GM23248 (cell line): ENCODE measurements around the gene MTCL1. TPM values are rescaled to one million over a fixed set of nuclear protein-coding genes. Genes with fewer than 3 reads are reported as not detected.
A peak's percentile ranks its signal among the peaks of the same experiment; 100 is the strongest.

Experiments used
- DNase-seq: peaks from one replicate; pipeline ENCODE4 v3.0.0-alpha.2; 2015
- H2AFZ ChIP-seq: fragments of 200-600 bp; sonication (generic); 2 replicates; pipeline ENCODE4 v1.6.1; 2016; ENCODE audit warnings: antibody characterized with exemption
- H3F3A ChIP-seq: fragments of 200-600 bp; sonication (generic); 2 replicates; pipeline ENCODE4 v1.6.1; 2016; ENCODE audit warnings: mild to moderate bottlenecking, antibody characterized with exemption, mixed run types; ENCODE audit not compliant: insufficient read depth
- H3K27ac ChIP-seq: fragments of 200-600 bp; sonication (generic); 2 replicates; pipeline ENCODE4 v1.5.1; 2016; ENCODE audit warnings: mild to moderate bottlenecking
- H3K27me3 ChIP-seq: fragments of 200-600 bp; sonication (generic); replicated peaks from 2 replicates; pipeline ENCODE4 v1.6.1; 2016; ENCODE audit warnings: mild to moderate bottlenecking; ENCODE audit not compliant: insufficient read depth
- H3K36me3 ChIP-seq: fragments of 200-600 bp; sonication (generic); 2 replicates; pipeline ENCODE4 v1.6.1; 2016; ENCODE audit warnings: low read depth, mild to moderate bottlenecking
- H3K4me1 ChIP-seq: fragments of 200-600 bp; sonication (generic); 2 replicates; pipeline ENCODE4 v1.6.1; 2016; ENCODE audit warnings: mild to moderate bottlenecking; ENCODE audit not compliant: insufficient read depth
- H3K4me2 ChIP-seq: fragments of 200-600 bp; sonication (generic); one replicate; pipeline ENCODE4 v1.6.1; 2016; ENCODE audit warnings: mild to moderate bottlenecking; ENCODE audit not compliant: unreplicated experiment
- H3K4me3 ChIP-seq: fragments of 200-600 bp; sonication (generic); 2 replicates; pipeline ENCODE4 v1.5.1; 2016; ENCODE audit warnings: mild to moderate bottlenecking
- H3K79me2 ChIP-seq: fragments of 200-600 bp; sonication (generic); 2 replicates; pipeline ENCODE4 v1.6.1; 2016; ENCODE audit warnings: mild to moderate bottlenecking; ENCODE audit not compliant: insufficient read depth
- H3K9ac ChIP-seq: fragments of 200-600 bp; sonication (generic); 2 replicates; pipeline ENCODE4 v1.6.1; 2016; ENCODE audit warnings: mild to moderate bottlenecking
- H3K9me2 ChIP-seq: fragments of 200-600 bp; sonication (generic); 2 replicates; pipeline ENCODE4 v1.6.1; 2016; ENCODE audit warnings: mixed run types, mild to moderate bottlenecking, moderate library complexity; ENCODE audit not compliant: insufficient read depth
- H3K9me3 ChIP-seq: fragments of 200-600 bp; sonication (generic); one replicate; pipeline ENCODE4 v1.6.1; 2017; ENCODE audit warnings: low read depth
- H4K20me1 ChIP-seq: fragments of 200-600 bp; sonication (generic); 2 replicates; pipeline ENCODE4 v1.6.0; 2016; ENCODE audit not compliant: insufficient read depth
- EZH2 ChIP-seq: fragments of 200-600 bp; sonication (generic); IDR thresholded peaks from 2 replicates; pipeline ENCODE4 v1.6.1; 2018; ENCODE audit warnings: antibody characterized with exemption, mild to moderate bottlenecking; ENCODE audit not compliant: insufficient read depth, poor library complexity, severe bottlenecking
- EZH2phosphoT487 ChIP-seq: fragments of 200-600 bp; sonication (generic); IDR thresholded peaks from 2 replicates; pipeline ENCODE4 v1.6.1; 2018; ENCODE audit warnings: antibody characterized with exemption, moderate library complexity, mild to moderate bottlenecking, low read depth; ENCODE audit not compliant: insufficient read depth
- WGBS, 2 experiments: methylation state at CpG; one replicate each; pipeline ENCODE4 v1.1.6; 2015 to 2017; ENCODE audit warnings: low lambda C conversion rate in 2 of 2, low coverage in 1 of 2; ENCODE audit errors: missing lambda C conversion rate in 2 of 2; 5-methylcytosine and 5-hydroxymethylcytosine counted together
- in situ Hi-C: fragments of 300-500 bp; cut with MboI; formaldehyde crosslinking; loops from 2 replicates; pipeline ENCODE4 v1.15.0; 2020
- polyA plus RNA-seq: library from polyadenylated mRNA; unstranded; fragments of >200 nt; fragmentation: Nextera tagmentation; extraction: Ambion mirVana; gene quantifications from 2 replicates; pipeline ENCODE4 v1.2.1, GENCODE V29; 2016
- total RNA-seq: library from RNA; depleted of rRNA; stranded (reverse); fragments of >200 nt; shearing (Covaris generic); gene quantifications from 2 replicates; pipeline ENCODE4 v1.2.3, GENCODE V29; 2014

Gene MTCL1
- total and polyA plus RNA-seq, 2 experiments from 2014 or later: 10.3 to 36.9 TPM

GRCh38 chr18:8696749-8697211, 8.6 kb upstream of the MTCL1 start:
- Histone ChIP-seq H2AFZ (no peak overlapping the region), H3K4me1 (peaks cover 22% of the 10 kb centered on the region), H3F3A (peaks cover 8% of the 10 kb centered on the region), H3K36me3 (no peaks in the 10 kb centered on the region), H3K79me2 (no peaks in the 10 kb centered on the region), H4K20me1 (no peaks in the 10 kb centered on the region), H3K9ac (no peak overlapping the region), H3K4me2 (no peak overlapping the region), H3K9me2 (no peaks in the 10 kb centered on the region), H3K27me3 (no peaks in the 10 kb centered on the region), H3K4me3 (no peak overlapping the region), H3K9me3 (no peaks in the 10 kb centered on the region), H3K27ac (no peak overlapping the region)
- TF ChIP-seq EZH2 (no peak), EZH2phosphoT487 (no peak)
- peak; percentile 76 for DNase-seq
- WGBS, 2 experiments: 0 to 6% methylated on average over 5 of the region's 5 CpGs
- in situ Hi-C loops: no loop called here

GRCh38 chr18:8699126-8699525, 6.2 kb upstream of the MTCL1 start:
- Histone ChIP-seq H3K4me3 (no peak overlapping the region), H3K9me3 (no peaks in the 10 kb centered on the region), H3K79me2 (no peaks in the 10 kb centered on the region), H3F3A (peaks cover 11% of the 10 kb centered on the region), H3K27ac (no peak overlapping the region), H4K20me1 (no peaks in the 10 kb centered on the region), H3K9ac (no peak overlapping the region), H2AFZ (peak overlapping the region; percentile 15; the same call in 1 of the 2 replicates), H3K27me3 (no peaks in the 10 kb centered on the region), H3K9me2 (no peaks in the 10 kb centered on the region), H3K4me1 (peaks cover 20% of the 10 kb centered on the region), H3K36me3 (no peaks in the 10 kb centered on the region), H3K4me2 (no peak overlapping the region)
- in situ Hi-C loops: no loop called here
- DNase-seq: peak; percentile 12
- TF ChIP-seq EZH2 (no peak), EZH2phosphoT487 (no peak)
- 48 to 50% methylated on average over 7 of the region's 7 CpGs for WGBS, 2 experiments

DNA sequence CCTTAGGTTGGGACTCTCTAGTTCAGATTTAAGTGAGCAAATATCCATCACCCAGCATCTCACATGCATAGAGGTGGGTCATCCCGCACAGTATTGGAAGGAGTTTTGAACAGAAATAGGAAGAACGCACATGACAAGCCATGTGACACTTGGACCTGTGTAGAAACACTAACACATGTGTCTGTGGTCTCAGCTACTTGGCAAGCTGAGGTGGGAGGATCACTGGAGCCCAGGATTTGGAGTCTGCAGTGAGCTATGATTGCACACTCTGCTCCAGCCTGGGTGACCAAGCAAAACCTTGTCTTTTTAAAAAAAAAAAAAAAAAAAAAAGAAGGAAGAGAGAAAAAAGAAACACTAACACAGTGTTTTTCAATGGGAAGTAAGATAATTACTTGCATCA, 5.4 kb upstream of the MTCL1 start:
- in situ Hi-C loops: no loop called here

GRCh38 chr18:8701546-8702118, 3.7 kb upstream of the MTCL1 start:
- H2AFZ ChIP-seq: peak overlapping the region; percentile 64
- no peak overlapping the region for H3K4me3 ChIP-seq
- peak overlapping the region; percentile 51 for H3K9ac ChIP-seq
- DNase-seq: peak; percentile 92
- no peaks in the 10 kb centered on the region for H3K9me2 ChIP-seq
- peaks cover 11% of the 10 kb centered on the region for H3F3A ChIP-seq
- in situ Hi-C loops: no loop called here
- no peaks in the 10 kb centered on the region for H3K27me3 ChIP-seq
- H3K9me3 ChIP-seq: no peaks in the 10 kb centered on the region
- 42 to 43% methylated on average over 9 of the region's 9 CpGs for WGBS, 2 experiments
- peaks cover 7% of the 10 kb centered on the region for H3K79me2 ChIP-seq
- no peak for TF ChIP-seq EZH2
- TF ChIP-seq EZH2phosphoT487: no peak
- peak overlapping the region; percentile 83 for H3K27ac ChIP-seq
- H3K36me3 ChIP-seq: no peaks in the 10 kb centered on the region
- H3K4me1 ChIP-seq: peaks cover 20% of the 10 kb centered on the region
- H3K4me2 ChIP-seq: peak overlapping the region; percentile 47
- no peaks in the 10 kb centered on the region for H4K20me1 ChIP-seq

More for the DNA sequence above, 5.4 kb upstream of the MTCL1 start:
- Histone ChIP-seq H3K9me2 (no peaks in the 10 kb centered on the region), H3K27ac (0 out of 2 replicates have a peak overlapping the region, but pooled peaks have one; percentile 83), H3F3A (peaks cover 11% of the 10 kb centered on the region), H3K9ac (0 out of 2 replicates have a peak overlapping the region, but pooled peaks have one; percentile 33), H2AFZ (no peak overlapping the region), H3K4me3 (no peak overlapping the region), H3K27me3 (no peaks in the 10 kb centered on the region), H3K4me2 (no peak overlapping the region), H3K9me3 (no peaks in the 10 kb centered on the region), H3K79me2 (no peaks in the 10 kb centered on the region), H3K4me1 (peaks cover 20% of the 10 kb centered on the region), H3K36me3 (no peaks in the 10 kb centered on the region), H4K20me1 (no peaks in the 10 kb centered on the region)
- WGBS, 2 experiments: 25 to 38% methylated on average over 2 of the region's 2 CpGs
- TF ChIP-seq EZH2phosphoT487: no peak
- no peak for TF ChIP-seq EZH2
- peak; percentile 71 for DNase-seq

- DNase-seq: no peak
- TF ChIP-seq EZH2: no peak
- no peak for TF ChIP-seq EZH2phosphoT487
- Histone ChIP-seq H3K9me2 (no peaks in the 10 kb centered on the region), H3K4me2 (no peak overlapping the region), H3K9ac (no peak overlapping the region), H3K27ac (no peak overlapping the region), H4K20me1 (no peaks in the 10 kb centered on the region), H3F3A (peaks cover 14% of the 10 kb centered on the region), H2AFZ (no peak overlapping the region), H3K36me3 (no peaks in the 10 kb centered on the region), H3K27me3 (no peaks in the 10 kb centered on the region), H3K4me3 (no peak overlapping the region), H3K79me2 (peaks cover 17% of the 10 kb centered on the region), H3K4me1 (peaks cover 20% of the 10 kb centered on the region), H3K9me3 (no peaks in the 10 kb centered on the region)
- in situ Hi-C loops: no loop called here
Measured at GRCh38 chr18:8702668-8703067, 2.7 kb upstream of the MTCL1 start.
